ENCODE data around the gene ADAP2.

DNA sequence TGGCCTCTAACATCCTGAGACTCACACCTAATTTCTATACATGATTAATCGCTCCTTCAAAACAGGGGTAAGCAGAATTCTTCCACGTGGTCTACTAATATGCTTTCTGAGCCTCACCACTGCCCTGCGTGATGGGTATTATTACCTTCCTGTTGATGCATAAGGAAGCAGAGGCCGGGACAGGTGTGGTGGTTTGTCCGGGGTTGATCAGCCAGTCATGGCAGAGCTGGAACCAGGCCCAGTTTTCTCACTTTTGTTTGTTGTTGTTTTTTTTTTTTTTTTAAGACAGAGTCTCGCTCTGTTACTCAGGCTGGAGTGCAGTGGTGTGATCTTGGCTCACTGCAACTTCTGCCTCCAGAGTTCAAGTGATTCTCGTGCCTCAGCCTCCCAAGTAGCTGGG, 80.3 kb downstream of the ADAP2 start:
- TF ChIP-seq EZH2 (IDR thresholded peaks at IDR 0.05; ENCODE audit: insufficient read depth, poor library complexity, severe bottlenecking) (no peak), EZH2phosphoT487 (IDR thresholded peaks at IDR 0.05; ENCODE audit: insufficient read depth, low read depth) (no peak)
